WTC11 (cell line): Measurements from ENCODE around the gene GPR108.

ENCODE experiments used
- CREM ChIP-seq: sonication (generic); formaldehyde crosslinking; IDR thresholded peaks from 2 replicates; pipeline ENCODE4 v1.8.1; 2022; ENCODE audit warnings: mild to moderate bottlenecking, missing genetic modification reagents, moderate library complexity
- MLX ChIP-seq: sonication (generic); formaldehyde crosslinking; IDR thresholded peaks from 2 replicates; pipeline ENCODE4 v1.8.1; 2023; ENCODE audit warnings: mild to moderate bottlenecking, missing genetic modification reagents, moderate library complexity
- TF ChIP-seq, protein P1 (sequence below): fragments of 200-600 bp; IDR thresholded peaks from 2 replicates; pipeline ENCODE4 v1.8.0; 2022; ENCODE audit warnings: antibody characterized with exemption

GRCh38 chr19:6734096-6734696 lies 3.2 kb downstream of the GPR108 start:
- TF ChIP-seq MLX (CRISPR knock-in tag) (no peak), CREM (CRISPR knock-in tag) (no peak)
- TF ChIP-seq, protein P1, sequence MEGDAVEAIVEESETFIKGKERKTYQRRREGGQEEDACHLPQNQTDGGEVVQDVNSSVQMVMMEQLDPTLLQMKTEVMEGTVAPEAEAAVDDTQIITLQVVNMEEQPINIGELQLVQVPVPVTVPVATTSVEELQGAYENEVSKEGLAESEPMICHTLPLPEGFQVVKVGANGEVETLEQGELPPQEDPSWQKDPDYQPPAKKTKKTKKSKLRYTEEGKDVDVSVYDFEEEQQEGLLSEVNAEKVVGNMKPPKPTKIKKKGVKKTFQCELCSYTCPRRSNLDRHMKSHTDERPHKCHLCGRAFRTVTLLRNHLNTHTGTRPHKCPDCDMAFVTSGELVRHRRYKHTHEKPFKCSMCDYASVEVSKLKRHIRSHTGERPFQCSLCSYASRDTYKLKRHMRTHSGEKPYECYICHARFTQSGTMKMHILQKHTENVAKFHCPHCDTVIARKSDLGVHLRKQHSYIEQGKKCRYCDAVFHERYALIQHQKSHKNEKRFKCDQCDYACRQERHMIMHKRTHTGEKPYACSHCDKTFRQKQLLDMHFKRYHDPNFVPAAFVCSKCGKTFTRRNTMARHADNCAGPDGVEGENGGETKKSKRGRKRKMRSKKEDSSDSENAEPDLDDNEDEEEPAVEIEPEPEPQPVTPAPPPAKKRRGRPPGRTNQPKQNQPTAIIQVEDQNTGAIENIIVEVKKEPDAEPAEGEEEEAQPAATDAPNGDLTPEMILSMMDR, result no peak
